Caco-2 (cell line): Measurements from ENCODE around the gene DYNC1H1. TPM values are rescaled to one million over a fixed set of nuclear protein-coding genes. Genes with fewer than 3 reads are reported as not detected.

Experiments
- BruUV-seq: library from RNA; stranded (reverse); fragments of 400-500 nt; replicated peaks from 2 replicates; lab custom pipeline; 2021; lab: Mats Ljungman, UMichigan
- CTCF ChIA-PET: fragments of 300-600 bp; sonication (Branson Sonifier 250); formaldehyde crosslinking; loops from one replicate; lab custom pipeline; 2022; ENCODE audit warnings: antibody characterized with exemption; lab: Charles Lee
- POLR2A ChIA-PET: fragments of 300-600 bp; sonication (Branson Sonifier 250); formaldehyde crosslinking; loops from one replicate; lab custom pipeline; 2022; ENCODE audit warnings: antibody characterized with exemption; lab: Charles Lee
- DNase-seq, 2 experiments: peaks; one replicate each; pipeline versions ENCODE4 v3.0.0 to v3.0.0-alpha.2; 2020 to 2022
- H3K27me3 ChIP-seq: replicated peaks from 2 replicates; pipeline ENCODE4 v1.6.0; 2011; ENCODE audit warnings: low read length; ENCODE audit not compliant: control insufficient read depth, insufficient read depth
- H3K36me3 ChIP-seq: 2 replicates; pipeline ENCODE4 v1.5.1; 2011; ENCODE audit warnings: low read length; ENCODE audit not compliant: control insufficient read depth, insufficient read depth
- H3K4me1 ChIP-seq: fragments of 250-450 bp; sonication (Bioruptor Pico); 2 replicates; pipeline ENCODE4 v1.5.1; 2020; ENCODE audit warnings: mild to moderate bottlenecking
- H3K4me3 ChIP-seq: 2 replicates; pipeline ENCODE4 v1.5.1; 2011; ENCODE audit warnings: low read depth, mild to moderate bottlenecking, control low read depth, low read length
- H3K9me3 ChIP-seq: fragments of 250-450 bp; sonication (Bioruptor Pico); 2 replicates; pipeline ENCODE4 v1.5.1; 2020; ENCODE audit warnings: mild to moderate bottlenecking, moderate library complexity
- H3K27ac Mint-ChIP-seq: one replicate; pipeline ENCODE4 v1.8.0; 2022; ENCODE audit warnings: mixed read lengths; ENCODE audit not compliant: unreplicated experiment
- H3K27me3 Mint-ChIP-seq: one replicate; pipeline ENCODE4 v1.8.0; 2022; ENCODE audit warnings: mixed read lengths; ENCODE audit not compliant: insufficient read depth, unreplicated experiment
- H3K36me3 Mint-ChIP-seq: one replicate; pipeline ENCODE4 v1.8.0; 2022; ENCODE audit warnings: mild to moderate bottlenecking, mixed read lengths; ENCODE audit not compliant: insufficient read depth, unreplicated experiment
- H3K4me1 Mint-ChIP-seq: one replicate; pipeline ENCODE4 v1.8.0; 2022; ENCODE audit warnings: low read depth, mixed read lengths; ENCODE audit not compliant: unreplicated experiment
- H3K4me3 Mint-ChIP-seq: one replicate; pipeline ENCODE4 v1.8.0; 2022; ENCODE audit warnings: mild to moderate bottlenecking, moderate library complexity, mixed read lengths; ENCODE audit not compliant: unreplicated experiment
- H3K9me3 Mint-ChIP-seq: one replicate; pipeline ENCODE4 v1.8.0; 2022; ENCODE audit warnings: mixed read lengths; ENCODE audit not compliant: unreplicated experiment
- intact Hi-C: fragments of 100-400 bp; cut with micrococcal nuclease; formaldehyde crosslinking; loops from one replicate; pipeline ENCODE4 v1.10.0; 2022; ENCODE audit not compliant: unreplicated experiment
- total RNA-seq: library from RNA; stranded (reverse); gene quantifications from 2 replicates; pipeline ENCODE4 v1.2.3, GENCODE V29; 2022
- TF ChIP-seq, protein P1 (sequence below), 2 experiments: fragments of 200-600 bp in 1 of 2; IDR thresholded peaks; 1 replicate in 1 of 2; 2 replicates in 1 of 2; pipeline versions ENCODE4 v1.5.1 to v1.8.0; 2011 to 2022; ENCODE audit warnings: antibody characterized with exemption in 1 of 2, control low read depth in 1 of 2, inconsistent platforms in 1 of 2, low read depth in 1 of 2, low read length in 1 of 2, mild to moderate bottlenecking in 1 of 2, moderate library complexity in 1 of 2; ENCODE audit not compliant: insufficient read depth in 1 of 2, severe bottlenecking in 1 of 2, unreplicated experiment in 1 of 2

The DYNC1H1 gene
- total RNA-seq, 1 experiment from 2014 or later: 351 TPM

DNA sequence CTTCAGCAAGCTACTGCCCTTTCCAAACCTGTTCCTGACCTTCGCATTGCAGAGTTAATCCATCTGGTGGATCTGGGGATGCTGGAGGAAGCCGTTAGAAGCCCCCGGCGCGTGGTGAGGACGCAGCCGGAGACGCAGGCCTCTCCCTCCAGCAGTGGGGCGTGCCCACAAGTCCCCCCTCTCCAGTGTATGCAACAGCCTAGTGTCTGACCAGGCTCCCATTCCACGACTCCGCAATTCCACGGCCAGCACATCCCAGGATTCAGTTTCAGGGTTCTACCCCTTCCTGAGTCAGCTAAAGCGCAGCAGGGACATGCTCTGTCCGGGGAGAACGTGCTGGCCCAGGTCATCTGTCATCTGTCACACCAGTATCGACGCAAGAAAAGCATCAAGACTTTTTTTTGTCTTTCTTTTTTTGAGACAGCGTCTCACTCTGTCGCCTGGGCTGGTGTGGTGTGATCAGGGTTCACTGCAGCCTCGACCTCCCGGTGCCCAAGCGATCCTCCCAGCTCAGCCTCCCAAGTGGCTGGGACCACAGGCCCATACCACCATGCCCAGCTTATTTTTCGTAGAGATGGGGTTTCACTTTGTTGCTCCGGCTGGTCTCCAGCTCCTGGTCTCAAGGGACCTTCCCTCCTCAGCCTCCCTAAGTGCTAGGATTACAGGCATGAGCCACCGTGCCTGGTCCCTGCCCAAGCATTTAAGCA, 8.0 kb upstream of the DYNC1H1 start:
- intact Hi-C loops: no loop called here
- no peak for DNase-seq
- H3K9me3 ChIP-seq: no peaks in the 10 kb centered on the region
- no TSS peak for BruUV-seq
- Mint-ChIP-seq H3K4me3 (no peak overlapping the region), H3K27me3 (no peaks in the 10 kb centered on the region), H3K27ac (no peak overlapping the region), H3K4me1 (no peaks in the 10 kb centered on the region), H3K9me3 (no peaks in the 10 kb centered on the region), H3K36me3 (no peaks in the 10 kb centered on the region)
- no peaks in the 10 kb centered on the region for H3K36me3 ChIP-seq
- TF ChIP-seq, protein P1, sequence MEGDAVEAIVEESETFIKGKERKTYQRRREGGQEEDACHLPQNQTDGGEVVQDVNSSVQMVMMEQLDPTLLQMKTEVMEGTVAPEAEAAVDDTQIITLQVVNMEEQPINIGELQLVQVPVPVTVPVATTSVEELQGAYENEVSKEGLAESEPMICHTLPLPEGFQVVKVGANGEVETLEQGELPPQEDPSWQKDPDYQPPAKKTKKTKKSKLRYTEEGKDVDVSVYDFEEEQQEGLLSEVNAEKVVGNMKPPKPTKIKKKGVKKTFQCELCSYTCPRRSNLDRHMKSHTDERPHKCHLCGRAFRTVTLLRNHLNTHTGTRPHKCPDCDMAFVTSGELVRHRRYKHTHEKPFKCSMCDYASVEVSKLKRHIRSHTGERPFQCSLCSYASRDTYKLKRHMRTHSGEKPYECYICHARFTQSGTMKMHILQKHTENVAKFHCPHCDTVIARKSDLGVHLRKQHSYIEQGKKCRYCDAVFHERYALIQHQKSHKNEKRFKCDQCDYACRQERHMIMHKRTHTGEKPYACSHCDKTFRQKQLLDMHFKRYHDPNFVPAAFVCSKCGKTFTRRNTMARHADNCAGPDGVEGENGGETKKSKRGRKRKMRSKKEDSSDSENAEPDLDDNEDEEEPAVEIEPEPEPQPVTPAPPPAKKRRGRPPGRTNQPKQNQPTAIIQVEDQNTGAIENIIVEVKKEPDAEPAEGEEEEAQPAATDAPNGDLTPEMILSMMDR (IDR thresholded peaks at IDR 0.05; ENCODE audit: insufficient read depth in 1 of 2, low read depth in 1 of 2, low read length in 1 of 2, severe bottlenecking in 1 of 2, unreplicated experiment in 1 of 2): no peak
- no peaks in the 10 kb centered on the region for H3K27me3 ChIP-seq
- ChIA-PET CTCF (interaction anchor here (0.5 kb wide), 1 partner anchor 484 kb away, joined by 3 read pairs; no protein-coding TSS in a partner anchor), POLR2A (no interaction called here)
- peaks cover 2% of the 10 kb centered on the region; the same call in 1 of the 2 replicates for H3K4me1 ChIP-seq
- H3K4me3 ChIP-seq: no peak overlapping the region

DNA sequence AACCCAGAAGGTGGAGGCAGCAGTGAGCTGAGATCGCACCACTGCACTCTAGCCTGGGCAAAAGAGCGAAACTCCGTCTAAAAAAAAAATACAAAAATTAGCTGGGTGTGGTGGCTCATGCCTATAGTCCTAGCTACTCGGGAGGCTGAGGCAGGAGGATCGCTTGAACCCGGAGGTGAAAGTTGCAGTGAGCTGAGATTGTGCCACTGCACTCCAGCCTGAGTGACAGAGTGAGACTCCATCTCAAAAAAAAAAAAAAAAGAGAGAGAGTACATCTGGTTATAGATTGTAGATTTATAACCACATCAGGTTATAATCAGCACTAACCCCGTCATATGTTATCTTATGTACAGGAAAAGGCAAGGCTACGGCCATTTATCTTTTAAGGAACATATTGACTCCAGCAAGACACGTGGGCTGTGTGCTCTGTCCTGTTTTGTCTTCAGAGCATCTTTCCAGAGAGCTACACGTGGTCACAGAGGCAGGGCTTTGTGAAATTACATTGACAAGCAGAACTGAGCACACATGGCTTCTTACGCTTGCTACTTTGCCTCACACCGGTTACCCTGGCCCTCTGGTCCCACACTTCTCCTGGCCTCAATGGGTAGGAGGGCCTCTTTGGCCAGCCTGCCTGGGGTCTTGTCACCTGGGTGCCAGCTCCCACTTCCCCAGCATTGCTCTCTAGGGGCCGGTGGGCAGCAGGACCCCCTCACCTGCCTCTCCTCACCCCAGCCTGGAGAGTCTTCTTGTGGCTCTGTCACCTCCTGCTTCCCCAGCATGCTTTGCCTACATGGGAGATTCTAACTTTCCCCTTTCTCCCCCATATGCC, 6.8 kb upstream of the DYNC1H1 start:
- ChIA-PET CTCF (interaction anchor here (0.6 to 0.9 kb wide), 3 partner anchors 15 to 171 kb away, joined by 3 to 8 read pairs (median 5); no protein-coding TSS in a partner anchor), POLR2A (interaction anchor here (0.9 kb wide), 1 partner anchor 9 kb away, joined by 3 read pairs; no protein-coding TSS in a partner anchor)
- no TSS peak for BruUV-seq

More for the DNA sequence above, 6.8 kb upstream of the DYNC1H1 start:
- Histone ChIP-seq H3K4me1 (peaks cover 3% of the 10 kb centered on the region; the same call in 1 of the 2 replicates), H3K9me3 (no peaks in the 10 kb centered on the region), H3K27me3 (no peaks in the 10 kb centered on the region), H3K36me3 (no peaks in the 10 kb centered on the region), H3K4me3 (no peak overlapping the region)
- Mint-ChIP-seq H3K27ac (no peak overlapping the region), H3K36me3 (no peaks in the 10 kb centered on the region), H3K4me1 (no peaks in the 10 kb centered on the region), H3K27me3 (no peaks in the 10 kb centered on the region), H3K4me3 (no peak overlapping the region), H3K9me3 (no peaks in the 10 kb centered on the region)
- no peak for DNase-seq
- intact Hi-C loops: no loop called here
- TF ChIP-seq, protein P1 (IDR thresholded peaks at IDR 0.05; ENCODE audit: insufficient read depth in 1 of 2, low read depth in 1 of 2, low read length in 1 of 2, severe bottlenecking in 1 of 2, unreplicated experiment in 1 of 2): no peak
